ENCODE measurements around the gene ZNF775.

ZNF775 gene

DNA sequence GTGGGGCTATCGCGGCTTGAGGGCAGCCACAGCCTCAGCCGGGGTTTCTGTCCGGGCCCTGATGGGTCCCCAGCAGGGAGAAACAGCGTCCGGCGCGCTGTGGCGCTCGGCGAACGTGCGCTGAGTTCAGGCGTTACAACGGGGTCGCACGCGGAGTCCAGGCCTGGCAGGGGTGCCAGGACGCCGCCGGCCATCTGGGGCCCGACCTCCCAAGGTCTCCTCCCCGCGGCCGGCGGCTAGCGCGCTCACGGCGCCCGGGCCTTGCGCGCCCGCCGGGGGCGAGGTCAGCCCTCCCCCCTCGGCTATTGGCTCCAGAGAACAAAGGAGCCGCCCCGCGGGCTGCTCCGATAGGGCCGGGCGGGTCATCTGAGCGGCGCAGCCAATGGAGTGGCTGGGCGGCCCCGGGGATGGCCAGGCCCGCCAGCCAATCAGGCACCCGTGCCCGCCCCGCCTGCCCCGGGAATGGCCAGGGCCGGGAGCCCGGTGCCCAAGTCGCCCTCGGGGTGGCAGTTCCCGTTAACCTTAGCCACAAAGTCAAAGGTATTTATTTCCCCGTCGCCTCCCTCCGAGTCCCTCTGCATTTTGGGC, at the start of gene ZNF775:
TSS of gene ZNF775 (plus strand) at position 478 of the 588 bp plus-strand sequence. CDS start 9,141 bp downstream, outside the sequence.
- peak; percentile 88 to 99 for DNase-seq

DNA sequence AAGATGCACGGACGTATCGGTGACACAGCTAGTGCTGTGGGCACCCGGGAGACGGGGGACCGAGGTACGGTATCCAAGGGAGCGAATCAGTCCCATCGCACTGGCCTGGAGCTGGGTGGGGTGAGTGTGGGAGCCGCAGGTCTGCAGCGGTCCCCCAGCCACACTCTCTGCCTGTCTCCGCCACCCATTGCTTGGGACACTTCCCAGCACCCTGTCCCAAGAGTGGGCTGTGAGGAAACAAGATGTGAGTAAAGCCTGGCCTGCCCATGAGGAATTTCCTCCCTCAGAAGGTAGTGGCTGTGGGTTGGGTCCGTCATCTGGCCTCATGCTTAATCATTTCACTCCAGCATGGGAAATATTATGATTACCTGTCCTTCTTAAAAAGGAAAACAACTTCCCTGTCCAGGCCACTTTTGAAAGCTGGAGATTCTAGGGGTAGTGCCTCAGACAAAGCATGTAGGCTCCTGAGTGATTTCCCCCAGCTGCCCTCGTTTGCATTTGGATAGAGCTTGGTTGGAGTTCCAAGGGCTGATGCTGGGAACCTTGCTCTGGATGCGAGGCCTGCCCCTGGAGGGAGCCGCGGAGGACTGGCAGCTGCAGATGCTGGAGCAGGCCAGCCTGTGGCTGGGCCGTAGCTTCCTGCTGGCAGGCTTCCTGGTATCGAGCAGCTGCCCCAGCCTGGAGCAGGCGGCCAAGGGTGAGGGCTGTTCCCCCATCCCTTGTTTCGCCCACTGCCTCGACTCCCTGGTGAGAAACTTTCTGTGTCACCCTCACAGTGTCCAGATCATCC, 49.6 kb upstream of the ZNF775 start:
- DNase-seq = no peak

DNA sequence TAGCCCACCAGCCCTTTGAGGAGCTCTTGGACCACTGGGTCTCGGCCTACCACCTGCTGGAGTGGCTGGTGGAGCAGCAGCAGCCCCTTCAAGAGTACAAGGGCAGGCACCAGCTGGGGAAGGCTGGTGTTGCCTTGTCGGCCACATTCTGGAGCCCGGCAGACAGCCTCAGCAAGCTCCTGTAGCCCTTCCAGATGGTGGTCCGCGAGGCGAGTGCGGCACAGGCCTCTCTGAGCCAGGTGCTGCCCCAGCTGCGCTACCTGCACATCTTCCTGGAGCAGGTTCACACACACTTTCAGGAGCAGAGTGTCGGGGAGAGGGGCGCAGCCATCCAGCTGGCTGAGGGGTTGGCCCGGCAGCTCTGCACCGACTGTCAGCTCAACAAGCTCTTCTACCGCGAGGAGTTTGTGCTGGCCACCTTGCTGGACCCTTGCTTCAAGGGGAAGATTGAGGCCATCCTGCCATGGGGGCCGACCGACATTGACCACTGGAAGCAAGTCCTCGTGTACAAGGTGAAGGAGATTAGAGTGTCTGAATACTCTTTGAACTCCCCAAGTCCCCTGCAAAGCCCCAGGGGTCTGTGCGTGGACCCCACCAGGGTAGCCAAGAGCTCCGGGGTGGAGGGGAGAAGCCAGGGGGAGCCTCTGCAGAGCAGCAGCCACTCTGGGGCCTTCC, 48.8 kb upstream of the ZNF775 start:
- DNase-seq = no peak

DNA sequence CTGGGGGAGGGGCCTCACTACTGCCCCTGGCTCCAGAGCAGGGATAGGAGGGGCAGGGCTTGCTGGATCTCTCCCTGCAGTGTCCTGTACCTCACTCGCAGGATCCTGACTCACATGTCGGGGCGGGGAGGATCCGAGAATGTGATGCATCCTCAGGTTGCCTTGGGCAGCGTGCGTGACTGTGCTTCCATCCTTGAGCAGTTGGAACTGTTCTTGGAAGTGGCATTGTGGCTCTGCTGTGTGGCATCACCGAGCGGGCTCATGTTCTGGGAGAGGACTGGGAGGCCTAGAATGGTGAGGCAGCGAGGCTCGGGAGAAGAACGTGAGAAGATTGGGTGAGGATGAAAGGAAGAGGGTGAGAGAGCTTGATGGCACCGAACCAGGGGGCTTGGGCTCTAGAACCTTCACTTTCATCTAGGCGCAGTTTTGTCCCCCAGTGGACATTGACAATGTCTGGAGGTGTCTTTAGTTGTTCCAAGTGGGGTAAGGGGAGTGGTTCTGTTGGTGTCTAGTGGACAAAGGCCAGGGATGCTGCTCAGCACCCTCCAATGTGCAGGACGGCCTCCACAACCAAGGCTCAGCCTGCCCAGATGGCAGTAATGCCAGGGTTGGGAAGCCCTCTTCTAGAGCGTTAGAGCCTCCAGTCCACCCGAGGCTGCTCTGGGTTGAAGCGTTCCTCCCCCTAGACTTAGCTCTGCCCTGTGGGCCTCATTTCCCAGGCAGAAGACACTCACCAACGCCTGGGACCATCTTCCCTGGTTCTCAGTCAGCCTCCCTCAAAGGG, 46.1 kb upstream of the ZNF775 start:
- no peak for DNase-seq

DNA sequence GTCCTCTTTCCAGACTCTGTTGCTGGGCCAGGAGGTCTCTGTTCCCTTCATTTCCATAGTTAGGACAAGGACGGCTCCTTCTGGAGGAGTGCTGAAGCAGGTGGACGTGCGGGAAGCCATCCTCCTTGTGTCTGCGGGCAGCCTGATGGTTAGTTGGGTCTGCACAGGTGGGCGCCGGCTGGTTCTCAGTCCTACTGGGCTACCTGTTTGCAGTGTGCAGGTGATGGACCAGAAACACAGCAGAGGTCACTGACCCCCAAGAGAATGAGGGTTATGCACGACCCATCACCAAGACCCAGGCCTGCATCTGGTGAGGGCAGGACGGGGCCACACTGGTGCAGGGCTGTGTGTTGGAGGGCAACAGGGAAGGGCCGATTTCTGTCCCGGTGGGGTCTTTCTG, 45.5 kb upstream of the ZNF775 start:
- DNase-seq = no peak

DNA sequence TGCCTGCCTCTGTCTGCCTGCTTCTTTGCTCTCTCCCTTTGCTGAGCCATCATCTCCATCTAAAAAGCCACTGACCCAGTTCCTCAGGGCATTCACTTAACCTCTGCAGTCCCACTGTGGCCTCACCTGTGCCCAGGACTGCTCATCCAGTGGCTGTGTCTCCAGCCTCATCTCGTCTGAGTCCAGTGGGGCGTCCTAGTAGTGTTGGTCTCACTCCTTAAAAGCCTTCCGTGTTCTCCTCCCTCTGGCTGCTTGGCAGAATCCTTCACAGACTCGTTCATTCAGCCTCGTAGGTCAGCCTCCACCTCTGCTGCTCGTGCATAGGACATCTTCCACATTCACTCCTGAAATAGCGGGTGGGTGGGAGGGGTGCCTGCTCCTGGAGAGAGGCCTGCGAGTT, 45.0 kb upstream of the ZNF775 start:
- DNase-seq = no peak

DNA sequence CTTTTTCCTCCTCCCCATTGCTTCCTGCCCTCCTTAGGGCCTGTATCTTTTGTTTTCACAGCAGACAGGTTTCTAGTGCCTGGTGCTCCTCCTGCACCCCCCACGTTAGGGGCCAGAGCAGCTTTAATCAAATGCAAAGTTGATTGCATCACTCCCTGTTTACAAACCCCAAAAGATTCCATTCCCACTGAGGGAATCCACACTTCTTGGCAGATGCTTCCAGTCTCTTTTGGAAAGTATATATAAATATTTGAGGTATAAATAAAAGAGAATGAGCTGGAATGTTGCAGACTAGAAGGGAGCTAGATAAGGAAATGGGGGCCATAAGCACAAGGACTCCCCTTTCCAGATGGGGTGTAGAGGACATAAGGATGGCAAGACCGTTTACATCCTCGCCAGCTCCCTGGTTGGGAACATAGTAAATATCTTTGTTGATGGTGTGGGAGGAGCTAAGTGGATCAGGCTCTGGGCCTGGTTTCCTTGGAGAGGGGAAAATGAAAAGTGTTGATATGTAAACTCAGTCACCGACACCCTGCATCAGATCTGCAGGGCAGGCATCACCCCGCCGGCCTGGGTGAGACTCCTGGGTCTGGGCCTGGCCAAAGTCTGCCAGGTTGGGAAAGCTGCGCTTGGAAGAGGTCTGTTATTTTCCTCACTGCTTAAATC, 43.9 kb upstream of the ZNF775 start:
- peak in 1 of 2 experiments; percentile 16 for DNase-seq

DNA sequence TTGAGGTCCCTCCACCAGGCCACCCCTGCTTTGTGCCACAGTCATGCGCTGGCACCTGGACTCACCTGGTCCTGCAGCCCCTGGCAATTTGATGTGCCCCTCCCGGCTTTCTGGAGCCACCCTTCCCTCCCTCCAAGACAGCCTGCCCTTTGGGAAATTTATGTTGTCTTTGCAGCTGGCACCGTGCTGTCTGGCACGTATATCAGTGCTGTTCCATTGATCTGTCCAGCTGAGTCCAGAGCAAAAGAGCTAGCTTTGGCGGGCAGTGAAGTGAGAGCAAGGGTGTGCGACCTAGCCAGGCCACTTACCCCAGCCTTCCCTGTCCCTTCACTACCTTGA, 43.4 kb upstream of the ZNF775 start:
- no peak for DNase-seq

DNA sequence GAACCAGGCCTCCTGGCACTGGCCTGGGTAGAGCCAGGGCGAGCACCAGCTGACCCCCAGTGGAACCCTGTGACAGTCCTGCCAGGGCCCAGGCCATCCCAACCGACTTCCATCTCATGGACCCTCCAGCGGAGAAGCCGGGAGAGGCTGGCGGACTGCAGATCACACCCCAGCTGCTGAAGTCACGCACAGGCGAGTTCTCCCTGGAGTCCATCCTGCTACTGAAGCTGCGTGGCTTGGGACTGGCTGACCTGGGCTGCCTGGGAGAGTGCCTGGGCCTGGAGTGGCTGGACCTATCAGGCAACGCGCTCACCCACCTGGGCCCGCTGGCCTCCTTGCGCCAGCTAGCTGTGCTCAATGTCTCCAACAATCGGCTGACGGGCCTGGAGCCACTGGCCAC, 42.4 kb upstream of the ZNF775 start:
- DNase-seq = no peak

DNA sequence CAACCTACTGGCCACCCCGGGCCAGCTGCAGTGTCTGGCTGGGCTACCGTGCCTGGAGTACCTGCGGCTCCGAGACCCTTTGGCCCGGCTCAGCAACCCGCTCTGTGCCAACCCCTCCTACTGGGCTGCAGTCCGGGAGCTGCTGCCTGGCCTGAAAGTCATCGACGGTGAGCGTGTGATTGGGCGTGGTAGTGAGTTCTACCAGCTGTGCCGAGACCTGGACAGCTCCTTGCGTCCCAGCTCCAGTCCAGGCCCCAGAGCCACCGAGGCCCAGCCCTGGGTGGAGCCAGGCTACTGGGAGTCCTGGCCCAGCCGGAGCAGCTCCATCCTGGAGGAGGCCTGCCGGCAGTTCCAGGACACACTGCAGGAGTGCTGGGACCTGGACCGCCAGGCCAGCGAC, 42.0 kb upstream of the ZNF775 start:
- DNase-seq = no peak

DNA sequence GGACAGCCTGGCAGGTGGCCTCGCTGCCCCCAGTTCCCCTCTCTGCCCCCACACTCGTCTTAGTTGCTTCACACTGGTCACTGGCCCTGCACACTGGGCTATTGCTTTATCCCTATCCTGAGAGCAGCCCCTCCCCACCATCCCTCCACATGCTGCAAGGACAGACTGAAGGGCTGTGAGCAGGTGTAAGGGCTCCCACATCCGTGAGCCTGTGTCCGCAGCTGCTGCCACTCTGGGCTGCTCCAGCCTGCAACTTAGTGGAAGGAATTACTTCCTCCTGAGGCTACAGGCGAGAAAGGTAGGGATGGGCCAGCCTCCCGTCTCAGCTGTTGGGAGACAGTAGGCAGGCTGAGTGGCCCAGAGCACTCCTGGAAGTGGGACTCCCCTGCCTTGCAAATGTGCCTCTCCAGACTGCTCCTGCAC, 41.5 kb upstream of the ZNF775 start:
- DNase-seq = peak in 1 of 2 experiments; percentile 57

DNA sequence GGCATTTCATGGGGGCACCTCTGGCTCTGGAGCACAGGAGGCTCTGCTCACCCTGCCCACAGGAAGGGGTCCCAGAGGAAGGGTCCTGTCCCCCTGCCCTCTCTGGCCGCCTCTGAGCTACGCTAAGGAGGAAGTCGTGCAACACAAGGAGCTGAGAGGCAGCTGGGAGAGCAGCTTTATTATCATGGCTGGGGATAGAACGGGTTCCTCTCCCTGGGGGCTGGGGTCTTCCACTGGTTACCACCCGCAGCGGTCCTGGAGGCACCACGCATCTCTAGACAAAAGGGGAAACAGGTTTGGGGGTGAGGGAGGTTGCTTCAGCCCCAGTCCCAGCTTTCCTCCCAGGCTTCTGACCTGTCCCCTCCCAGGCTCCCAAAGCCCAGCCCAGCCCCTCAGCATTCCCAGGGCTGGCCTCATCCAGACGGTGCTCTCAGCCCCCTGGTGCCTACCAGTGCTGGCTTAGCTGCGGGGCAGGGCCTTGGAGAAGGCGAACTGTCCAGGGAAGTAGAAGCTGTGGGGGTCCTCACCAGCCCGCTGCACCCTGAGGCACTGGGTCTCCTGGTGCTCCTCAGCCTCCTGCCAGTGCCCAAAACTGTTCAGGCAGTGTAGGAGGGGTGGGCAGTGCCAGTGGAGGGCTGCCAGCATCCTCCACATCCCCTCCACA, 40.8 kb upstream of the ZNF775 start:
- DNase-seq = no peak

DNA sequence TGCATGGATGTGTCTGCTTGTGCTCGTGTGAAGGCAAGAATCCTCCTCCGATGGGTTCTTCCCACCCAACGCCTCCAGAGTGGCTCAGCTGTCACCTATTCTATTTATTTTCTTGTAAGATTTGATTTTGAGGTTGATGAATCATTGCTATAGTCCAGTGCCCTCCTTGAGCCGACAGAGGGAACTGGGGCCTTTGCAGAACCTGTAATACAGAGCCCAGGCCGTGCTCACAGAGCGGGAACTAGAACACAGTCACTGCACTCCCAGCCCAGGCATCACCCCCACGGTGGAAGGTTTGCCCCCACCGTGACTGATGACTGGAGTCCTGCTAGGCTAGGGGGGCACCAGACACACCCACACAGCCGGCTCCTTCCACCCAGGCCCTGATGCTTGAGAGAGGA, 39.7 kb upstream of the ZNF775 start:
- DNase-seq = no peak

DNA sequence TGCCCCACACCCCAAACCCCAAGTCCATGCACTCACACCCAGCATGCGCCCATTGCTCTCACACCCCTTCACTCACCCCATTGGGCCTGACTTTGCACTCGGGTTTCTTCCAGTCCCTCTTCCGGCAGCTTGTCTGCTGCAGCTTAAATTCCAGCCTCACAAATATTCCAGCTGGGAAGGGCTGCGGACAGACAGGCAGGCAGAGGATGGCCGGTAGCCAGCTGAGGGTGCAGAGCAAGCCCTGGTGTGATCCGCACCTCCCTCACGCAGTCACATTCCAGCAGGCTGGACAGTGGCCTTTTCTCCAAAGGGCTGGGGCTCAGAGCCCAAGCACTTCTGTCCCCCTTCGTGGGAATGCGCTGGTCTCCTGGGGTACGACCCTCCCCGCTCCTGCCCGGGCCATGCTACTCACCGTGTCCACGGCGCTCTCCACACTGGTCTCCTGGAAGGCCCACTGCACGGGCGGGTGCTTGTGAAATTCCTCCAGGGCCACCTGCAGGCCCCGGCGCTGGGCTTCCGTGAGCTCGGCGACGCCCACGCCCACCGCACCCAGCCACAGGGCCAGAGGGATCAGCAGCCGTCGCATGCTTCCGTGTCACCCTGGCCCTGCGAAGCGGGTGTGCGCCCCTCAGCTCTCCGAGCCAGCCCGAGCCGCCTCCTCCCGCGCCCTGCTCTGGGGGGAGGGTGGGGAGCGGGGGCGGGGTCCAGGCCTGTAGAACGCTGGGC, 38.9 kb upstream of the ZNF775 start:
- no peak for DNase-seq

DNA sequence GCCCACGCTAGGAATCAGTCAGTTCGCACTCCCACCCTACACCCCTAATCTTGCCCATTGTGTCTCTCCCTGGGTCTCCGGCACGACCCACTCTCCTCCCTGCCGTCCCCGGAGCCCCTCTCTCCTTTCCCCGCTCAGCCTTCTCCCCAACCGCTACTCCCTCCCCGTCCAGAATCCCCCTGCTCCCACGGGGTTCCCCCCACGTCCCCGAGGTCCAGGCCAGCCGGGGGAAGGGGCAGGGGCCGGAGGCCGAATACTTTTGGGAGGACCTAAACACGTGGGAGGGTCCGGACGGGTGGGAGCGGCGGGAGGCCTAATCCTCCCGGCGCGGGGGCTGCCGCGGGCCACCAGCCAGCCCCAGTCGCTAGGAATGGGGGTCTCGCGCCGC, 38.3 kb upstream of the ZNF775 start:
- no peak for DNase-seq

DNA sequence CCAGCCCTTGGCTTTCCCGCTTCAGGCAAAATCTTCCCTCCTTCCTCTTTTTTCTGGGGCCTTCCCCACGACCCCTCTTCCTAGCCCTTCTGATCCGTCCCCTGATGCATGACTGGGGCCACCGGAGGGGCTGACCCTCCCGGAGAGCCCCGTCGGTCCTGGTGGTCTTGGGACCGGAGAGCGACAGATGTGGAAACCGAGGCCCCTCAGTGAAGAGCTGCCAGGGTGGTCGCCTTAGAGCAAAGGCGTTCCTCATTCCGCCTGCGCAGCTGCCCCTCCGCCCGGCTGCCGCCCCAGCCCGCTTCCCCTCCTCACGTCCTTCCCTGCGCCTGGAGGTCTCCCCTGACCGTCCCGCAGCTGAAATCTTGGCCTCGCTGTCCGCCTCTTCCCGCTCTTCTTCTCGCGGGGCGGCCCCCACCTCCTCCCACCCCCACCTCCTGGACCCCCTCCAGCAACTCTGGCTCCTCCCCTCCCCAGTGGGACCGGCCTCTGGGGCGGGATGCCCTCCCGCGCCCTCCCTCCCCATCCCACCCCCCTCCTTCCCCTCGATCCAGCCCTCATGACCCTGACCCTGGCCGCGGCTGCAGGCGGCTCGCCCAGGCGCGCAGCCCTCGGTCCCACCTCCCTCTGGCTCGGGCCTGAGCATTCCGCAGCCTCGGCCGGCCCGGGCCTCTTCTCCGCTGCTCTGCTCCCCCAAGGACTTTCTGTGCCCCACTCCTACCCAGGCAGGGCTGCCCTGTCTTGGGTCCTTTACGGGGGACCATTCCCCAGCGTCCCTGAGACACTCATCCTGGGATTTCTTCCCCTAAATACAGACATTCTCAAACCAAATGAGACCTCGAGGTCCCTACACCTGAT, 37.6 kb upstream of the ZNF775 start, which contains the start of gene RARRES2:
TSS of gene RARRES2 (minus strand) at position 367 of the 858 bp plus-strand sequence. CDS start 1,020 bp downstream, outside the sequence.
- no peak for DNase-seq

DNA sequence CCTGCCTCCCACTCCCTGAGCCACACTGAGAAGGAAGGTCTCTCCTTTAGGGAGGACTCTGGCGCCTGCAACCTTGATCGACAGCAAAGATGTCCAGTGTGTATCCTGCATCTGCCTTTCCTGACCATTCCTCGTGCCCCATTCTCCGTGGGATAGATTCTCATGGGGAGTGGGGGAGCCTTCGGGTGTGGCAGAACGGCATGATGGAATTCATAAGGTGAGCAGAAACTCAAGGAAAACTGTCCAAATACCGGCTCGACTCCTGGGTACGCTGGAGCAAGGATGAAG, 37.1 kb upstream of the ZNF775 start:
- DNase-seq = no peak

DNA sequence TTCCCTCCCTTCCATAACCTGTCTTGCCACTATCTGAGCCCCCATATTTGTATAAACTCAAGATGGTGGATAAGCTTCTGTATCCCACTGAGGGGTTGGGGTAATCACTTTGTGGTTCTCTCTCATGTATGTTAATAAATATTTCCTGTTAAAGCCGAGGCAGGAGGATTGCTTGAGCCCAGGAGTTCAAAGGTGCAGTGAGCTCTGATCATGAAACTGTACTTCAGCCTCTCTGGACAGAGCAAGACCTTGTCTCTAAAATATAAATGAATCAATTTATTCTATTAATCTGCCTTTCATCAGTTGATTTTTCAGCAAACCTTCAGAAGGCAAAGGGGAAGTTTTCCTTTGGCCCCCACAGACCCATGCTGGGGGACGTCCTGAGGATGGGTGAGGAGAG, 35.9 kb upstream of the ZNF775 start:
- DNase-seq = no peak

DNA sequence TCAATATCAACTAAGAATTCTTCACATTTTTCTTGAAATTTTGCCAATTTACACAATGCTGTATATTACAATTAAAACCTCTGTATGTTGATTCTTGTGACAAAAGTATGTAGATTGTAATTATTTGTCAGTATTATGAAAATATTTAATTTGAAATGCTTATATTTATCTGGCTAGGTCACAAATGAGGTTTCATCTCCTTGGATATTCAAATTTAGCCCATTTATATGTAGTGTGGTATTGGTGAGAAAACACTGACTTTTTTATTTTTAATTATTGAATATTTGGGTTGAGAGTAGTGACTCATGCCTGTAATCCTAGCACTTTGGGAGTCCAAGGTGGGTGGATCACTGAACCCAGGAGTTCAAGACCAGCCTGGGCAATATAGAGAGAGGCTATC, 34.8 kb upstream of the ZNF775 start:
- no peak for DNase-seq

DNA sequence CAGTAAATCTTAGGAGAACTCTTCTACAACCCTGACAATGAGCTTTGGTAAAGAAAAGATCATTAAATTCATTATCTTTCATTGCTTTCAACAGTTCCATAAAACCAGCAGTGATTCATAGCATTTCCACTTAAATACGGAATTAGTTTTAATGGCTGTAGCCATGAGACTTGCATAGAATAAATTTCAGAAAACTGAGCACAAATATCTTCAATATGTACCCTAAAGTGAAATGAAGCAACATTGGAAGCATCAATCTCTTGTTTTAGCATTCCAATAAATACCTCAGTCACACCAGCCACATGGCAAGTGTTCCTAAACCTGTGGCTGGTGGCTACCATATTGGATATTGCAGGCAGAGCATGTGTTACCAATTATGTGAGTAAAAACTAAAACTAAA, 34.1 kb upstream of the ZNF775 start:
- no peak for DNase-seq

DNA sequence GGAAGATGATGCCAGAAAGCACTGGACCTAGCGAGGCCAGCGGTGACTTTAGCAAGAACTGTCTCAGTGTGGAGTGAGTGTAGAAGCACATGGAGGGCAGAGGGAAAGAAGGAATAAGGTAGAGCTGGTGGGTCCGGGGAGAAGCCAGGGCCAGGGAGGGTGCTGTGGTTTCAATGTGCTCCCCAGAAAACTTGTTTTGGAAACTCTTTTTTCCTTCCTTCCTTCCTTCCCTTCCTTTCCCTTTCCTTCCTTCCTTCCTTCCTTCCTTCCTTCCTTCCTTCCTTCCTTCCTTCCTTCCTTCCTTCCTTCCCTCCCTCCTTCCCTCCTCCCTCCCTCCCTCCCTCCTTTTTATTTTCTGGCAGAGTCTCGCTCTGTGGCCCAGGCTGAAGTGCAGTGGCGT, 32.2 kb upstream of the ZNF775 start:
- no peak for DNase-seq

Data from NCI-H526 (cell line).